CD14-positive monocyte (primary cell): ENCODE measurements around the gene HAPLN2. TPM values are rescaled to one million over a fixed set of nuclear protein-coding genes. Genes with fewer than 3 reads are reported as not detected.

ENCODE experiments used
- DNase-seq, 3 donors: peaks; one replicate each; pipeline ENCODE4 v3.0.0-alpha.2; 2011 to 2022
- H2AFZ ChIP-seq: 2 replicates; pipeline ENCODE4 v1.6.0; 2012; ENCODE audit warnings: mild to moderate bottlenecking, low read depth, low read length, inconsistent platforms; ENCODE audit not compliant: insufficient read depth, poor library complexity, severe bottlenecking
- H3K27ac ChIP-seq, 2 donors: 1 replicate in 1 of 2; 2 replicates in 1 of 2; pipeline ENCODE4 v1.5.1; 2012 to 2013; ENCODE audit warnings: low read length in 2 of 2, control low read depth in 1 of 2, inconsistent platforms in 1 of 2, low read depth in 1 of 2, mild to moderate bottlenecking in 1 of 2
- H3K27me3 ChIP-seq, 2 donors: one replicate each; pipeline versions ENCODE4 v1.6.0 to v1.6.1; 2011 to 2013; ENCODE audit warnings: low read length in 2 of 2; ENCODE audit not compliant: control insufficient read depth in 2 of 2, insufficient read depth in 2 of 2
- H3K36me3 ChIP-seq, 2 donors: replicated peaks in 1 of 2; 1 replicate in 1 of 2; 2 replicates in 1 of 2; pipeline versions ENCODE4 v1.5.1 to v1.6.1; 2012 to 2013; ENCODE audit warnings: low read length in 2 of 2, control low read depth in 1 of 2, inconsistent platforms in 1 of 2, mild to moderate bottlenecking in 1 of 2; ENCODE audit not compliant: insufficient read depth in 2 of 2, control insufficient read depth in 1 of 2
- H3K4me1 ChIP-seq, 2 donors: 1 replicate in 1 of 2; 2 replicates in 1 of 2; pipeline versions ENCODE4 v1.5.1 to v1.6.1; 2012 to 2013; ENCODE audit warnings: low read length in 2 of 2, control low read depth in 1 of 2, inconsistent platforms in 1 of 2, mild to moderate bottlenecking in 1 of 2, moderate library complexity in 1 of 2; ENCODE audit not compliant: insufficient read depth in 2 of 2, control insufficient read depth in 1 of 2
- H3K4me2 ChIP-seq: replicated peaks from 2 replicates; pipeline ENCODE3; 2012; ENCODE audit warnings: low read length, moderate library complexity, mild to moderate bottlenecking; ENCODE audit not compliant: poor library complexity, severe bottlenecking; ENCODE audit errors: extremely low read depth
- H3K4me3 ChIP-seq, 3 experiments: fragments of 200-600 bp in 1 of 3; sonication (generic) in 1 of 3; replicated peaks in 1 of 3; 1 replicate in 2 of 3; 2 replicates in 1 of 3; pipeline ENCODE4 v1.5.1; 2011 to 2013; ENCODE audit warnings: low read length in 3 of 3, mild to moderate bottlenecking in 3 of 3, control low read depth in 2 of 3, low read depth in 2 of 3, inconsistent platforms in 1 of 3, moderate library complexity in 1 of 3
- H3K79me2 ChIP-seq: 2 replicates; pipeline ENCODE4 v1.6.0; 2012; ENCODE audit warnings: mild to moderate bottlenecking, control low read depth, inconsistent platforms, low read length, moderate library complexity; ENCODE audit not compliant: insufficient read depth
- H3K9ac ChIP-seq: 2 replicates; pipeline ENCODE4 v1.6.0; 2017; ENCODE audit warnings: low read length, mild to moderate bottlenecking; ENCODE audit not compliant: insufficient read depth, poor library complexity, severe bottlenecking
- H3K9me3 ChIP-seq, 2 donors: replicated peaks in 1 of 2; 1 replicate in 1 of 2; 2 replicates in 1 of 2; pipeline versions ENCODE4 v1.5.1 to v1.6.1; 2012 to 2013; ENCODE audit warnings: low read length in 2 of 2, control low read depth in 1 of 2; ENCODE audit not compliant: control insufficient read depth in 1 of 2, insufficient read depth in 1 of 2
- H4K20me1 ChIP-seq: 2 replicates; pipeline ENCODE4 v1.6.0; 2012; ENCODE audit warnings: mild to moderate bottlenecking, low read length, control low read depth, moderate library complexity; ENCODE audit not compliant: insufficient read depth
- H3K27ac Mint-ChIP-seq, 7 donors: one replicate each; pipeline ENCODE4 v1.8.0; 2020; ENCODE audit warnings: mild to moderate bottlenecking in 7 of 7, mixed read lengths in 7 of 7, moderate library complexity in 6 of 7, inconsistent platforms in 2 of 7
- H3K27me3 Mint-ChIP-seq, 3 donors: one replicate each; pipeline ENCODE4 v1.8.0; 2021 to 2022; ENCODE audit warnings: low read depth in 3 of 3, mild to moderate bottlenecking in 3 of 3, mixed read lengths in 3 of 3, moderate library complexity in 3 of 3, inconsistent platforms in 1 of 3
- H3K36me3 Mint-ChIP-seq, 2 donors: one replicate each; pipeline ENCODE4 v1.8.0; 2020; ENCODE audit warnings: mixed read lengths in 2 of 2, inconsistent platforms in 1 of 2, mild to moderate bottlenecking in 1 of 2
- H3K4me1 Mint-ChIP-seq: one replicate; pipeline ENCODE4 v1.8.0; 2020; ENCODE audit warnings: mild to moderate bottlenecking, mixed read lengths
- H3K4me3 Mint-ChIP-seq, 2 donors: one replicate each; pipeline ENCODE4 v1.8.0; 2020; ENCODE audit warnings: mild to moderate bottlenecking in 2 of 2, mixed read lengths in 2 of 2, moderate library complexity in 1 of 2
- H3K9me3 Mint-ChIP-seq, 7 donors: one replicate each; pipeline ENCODE4 v1.8.0; 2020 to 2022; ENCODE audit warnings: mixed read lengths in 7 of 7, mild to moderate bottlenecking in 6 of 7, moderate library complexity in 6 of 7, inconsistent platforms in 2 of 7
- WGBS: methylation state at CpG from one replicate; pipeline ENCODE4 v1.1.5; 2013; ENCODE audit warnings: missing lambda C conversion rate; ENCODE audit not compliant: insufficient coverage; 5-methylcytosine and 5-hydroxymethylcytosine counted together
- intact Hi-C, 2 donors: fragments of 100-400 bp; cut with micrococcal nuclease; formaldehyde crosslinking; loops; one replicate each; pipeline versions ENCODE4 v1.15.0 to v1.15.1; 2023
- polyA plus RNA-seq, 3 donors: library from polyadenylated mRNA; depleted of rRNA in 1 of 3; unstranded in 2 of 3; stranded (reverse) in 1 of 3; fragments of 300-500 nt in 2 of 3; fragments of >200 nt in 1 of 3; fragmentation: Illumina TruSeq in 2 of 3; gene quantifications; 1 replicate in 2 of 3; 2 replicates in 1 of 3; pipeline ENCODE4 v1.2.3, GENCODE V29; 2012 to 2021
- TF ChIP-seq, protein P1 (sequence below): fragments of 200-600 bp; IDR thresholded peaks from one replicate; pipeline ENCODE4 v1.8.0; 2022; ENCODE audit warnings: antibody characterized with exemption, mild to moderate bottlenecking

Gene HAPLN2
- polyA plus RNA-seq, 3 donors, result not detected

DNA sequence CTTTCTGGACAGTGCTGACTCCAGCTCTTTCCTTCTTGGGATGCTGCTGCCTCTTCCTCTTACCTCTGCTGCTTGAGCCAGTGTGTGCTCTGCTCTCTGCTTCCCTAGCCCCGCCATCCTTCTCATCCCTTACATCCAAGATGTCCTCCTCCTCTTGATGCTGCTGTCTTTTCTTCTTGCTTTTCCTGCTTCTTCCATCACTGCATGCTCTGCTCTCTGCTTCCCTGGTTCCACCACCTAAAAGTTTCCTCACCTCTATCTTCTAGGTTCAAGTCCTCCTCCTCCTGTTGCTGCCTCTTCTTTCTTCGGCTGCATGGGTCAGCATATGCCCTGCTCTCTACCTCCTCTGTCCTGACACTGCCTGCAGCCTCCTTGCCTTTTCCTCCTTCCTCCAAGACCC lies 24.2 kb upstream of the HAPLN2 start:
- H3K4me1 ChIP-seq, result peaks cover 14 to 24% of the 10 kb centered on the region in 2 donors
- Mint-ChIP-seq H3K9me3 (no peaks in the 10 kb centered on the region), H3K36me3 (peaks cover 48 to 51% of the 10 kb centered on the region in 2 donors), H3K4me1 (peaks cover 20% of the 10 kb centered on the region), H3K27ac (peak overlapping the region in 2 of 7 donors; percentile 6 to 9), H3K4me3 (no peak overlapping the region), H3K27me3 (peaks cover 0 to 2% (median 0%) of the 10 kb centered on the region in 3 donors)
- no peak overlapping the region for H3K4me3 ChIP-seq
- 100% methylated on average over 2 of the region's 2 CpGs for WGBS
- H3K79me2 ChIP-seq, result peaks cover 16% of the 10 kb centered on the region
- no peak for DNase-seq
- no peak overlapping the region for H3K27ac ChIP-seq
- H2AFZ ChIP-seq, result no peak overlapping the region
- no peaks in the 10 kb centered on the region for H3K9me3 ChIP-seq
- no peak overlapping the region for H3K4me2 ChIP-seq
- no peaks in the 10 kb centered on the region for H3K27me3 ChIP-seq
- no peak overlapping the region for H3K9ac ChIP-seq
- TF ChIP-seq, protein P1, sequence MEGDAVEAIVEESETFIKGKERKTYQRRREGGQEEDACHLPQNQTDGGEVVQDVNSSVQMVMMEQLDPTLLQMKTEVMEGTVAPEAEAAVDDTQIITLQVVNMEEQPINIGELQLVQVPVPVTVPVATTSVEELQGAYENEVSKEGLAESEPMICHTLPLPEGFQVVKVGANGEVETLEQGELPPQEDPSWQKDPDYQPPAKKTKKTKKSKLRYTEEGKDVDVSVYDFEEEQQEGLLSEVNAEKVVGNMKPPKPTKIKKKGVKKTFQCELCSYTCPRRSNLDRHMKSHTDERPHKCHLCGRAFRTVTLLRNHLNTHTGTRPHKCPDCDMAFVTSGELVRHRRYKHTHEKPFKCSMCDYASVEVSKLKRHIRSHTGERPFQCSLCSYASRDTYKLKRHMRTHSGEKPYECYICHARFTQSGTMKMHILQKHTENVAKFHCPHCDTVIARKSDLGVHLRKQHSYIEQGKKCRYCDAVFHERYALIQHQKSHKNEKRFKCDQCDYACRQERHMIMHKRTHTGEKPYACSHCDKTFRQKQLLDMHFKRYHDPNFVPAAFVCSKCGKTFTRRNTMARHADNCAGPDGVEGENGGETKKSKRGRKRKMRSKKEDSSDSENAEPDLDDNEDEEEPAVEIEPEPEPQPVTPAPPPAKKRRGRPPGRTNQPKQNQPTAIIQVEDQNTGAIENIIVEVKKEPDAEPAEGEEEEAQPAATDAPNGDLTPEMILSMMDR, result no peak
- H3K36me3 ChIP-seq, result peaks cover 34 to 58% of the 10 kb centered on the region in 2 donors
- no peaks in the 10 kb centered on the region for H4K20me1 ChIP-seq
- intact Hi-C loops, result loop anchor here in 1 of 2 donors (5.0 kb wide), 1 partner anchor 118 kb away; no protein-coding TSS in a partner anchor

DNA sequence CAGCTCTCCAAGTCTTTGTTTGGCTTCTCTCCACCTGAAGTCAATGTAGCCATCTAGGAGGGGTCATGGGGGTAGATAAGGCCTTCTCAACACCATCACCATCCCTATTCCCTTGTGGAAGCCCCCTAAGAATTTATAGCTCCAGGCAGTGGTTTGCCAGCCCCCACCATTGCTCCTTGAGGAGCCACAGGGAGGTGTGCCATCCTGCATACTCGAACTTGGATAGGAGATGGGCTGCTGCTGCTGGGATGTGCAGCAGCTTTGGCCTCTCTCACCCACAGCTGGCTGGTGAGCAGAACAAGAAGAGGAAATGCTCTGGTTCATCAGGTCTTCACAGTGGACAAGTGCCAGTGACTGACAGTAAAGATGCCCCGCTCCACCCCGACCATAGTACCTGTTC lies 22.8 kb upstream of the HAPLN2 start:
- peaks cover 24% of the 10 kb centered on the region for H3K4me1 Mint-ChIP-seq
- TF ChIP-seq, protein P1, result no peak
- Histone ChIP-seq H3K4me1 (peaks cover 16 to 26% of the 10 kb centered on the region in 2 donors), H3K4me2 (no peak overlapping the region), H3K9me3 (no peaks in the 10 kb centered on the region), H3K9ac (no peak overlapping the region), H3K79me2 (peaks cover 26% of the 10 kb centered on the region), H3K27ac (no peak overlapping the region), H3K36me3 (peaks cover 34 to 58% of the 10 kb centered on the region in 2 donors), H3K4me3 (no peak overlapping the region), H4K20me1 (no peaks in the 10 kb centered on the region), H2AFZ (no peak overlapping the region), H3K27me3 (no peaks in the 10 kb centered on the region)
- no peak for DNase-seq
- H3K27ac Mint-ChIP-seq, result no peak overlapping the region
- WGBS, result 75% methylated on average over 1 of the region's 3 CpGs
- no peak overlapping the region for H3K4me3 Mint-ChIP-seq
- peaks cover 48 to 51% of the 10 kb centered on the region in 2 donors for H3K36me3 Mint-ChIP-seq
- H3K27me3 Mint-ChIP-seq, result peaks cover 0 to 2% (median 0%) of the 10 kb centered on the region in 3 donors
- intact Hi-C loops, result loop anchor here in 1 of 2 donors (5.0 kb wide), 1 partner anchor 119 kb away; no protein-coding TSS in a partner anchor
- no peaks in the 10 kb centered on the region for H3K9me3 Mint-ChIP-seq
